Muscle of arm (tissue), 12 donors: ENCODE measurements around the gene NTRK2. TPM values are rescaled to one million over a fixed set of nuclear protein-coding genes. Genes with fewer than 3 reads are reported as not detected.
"Not testable (repeated sequence)": the region's sequence is repeated elsewhere in the genome, so short reads cannot be mapped to it uniquely, and the experiment has no call there.

Experiments used
- DNase-seq: peaks from one replicate; pipeline ENCODE4 v3.0.0-alpha.2; 2013
- polyA plus RNA-seq, 12 donors: library from polyadenylated mRNA; unstranded; fragments of 120-200 nt; gene quantifications; one replicate each; pipeline ENCODE4 v1.2.1, GENCODE V29; 2013; ENCODE audit not compliant: insufficient read length in 12 of 12

NTRK2 gene
- polyA plus RNA-seq, 12 donors, result 13.7 to 57.4 (median 20.5) TPM; not detected in 1

DNA sequence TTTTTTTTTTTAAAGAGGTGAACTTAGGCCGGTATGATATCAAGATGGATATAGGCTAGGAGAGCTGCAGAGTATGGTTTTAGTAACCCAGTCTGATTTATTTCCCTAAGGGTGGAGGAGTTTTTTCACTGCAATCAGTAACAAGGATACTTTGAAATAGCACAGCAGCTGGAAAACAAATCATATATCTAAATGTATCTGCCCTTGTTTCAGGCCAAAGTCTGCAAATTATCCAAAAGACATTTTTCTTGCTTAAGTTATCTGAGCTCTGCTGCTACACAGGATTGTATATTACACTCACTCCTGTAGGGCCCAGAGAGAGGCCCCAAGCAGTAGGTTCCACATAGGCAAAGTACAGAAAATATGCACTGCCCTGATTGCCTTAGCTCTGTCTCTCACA, 222.4 kb downstream of the NTRK2 start:
- DNase-seq, result peak; percentile 23

- DNase-seq, result no peak
Measured at GRCh38 chr9:84893419-84894128, 224.0 kb downstream of the NTRK2 start.

DNA sequence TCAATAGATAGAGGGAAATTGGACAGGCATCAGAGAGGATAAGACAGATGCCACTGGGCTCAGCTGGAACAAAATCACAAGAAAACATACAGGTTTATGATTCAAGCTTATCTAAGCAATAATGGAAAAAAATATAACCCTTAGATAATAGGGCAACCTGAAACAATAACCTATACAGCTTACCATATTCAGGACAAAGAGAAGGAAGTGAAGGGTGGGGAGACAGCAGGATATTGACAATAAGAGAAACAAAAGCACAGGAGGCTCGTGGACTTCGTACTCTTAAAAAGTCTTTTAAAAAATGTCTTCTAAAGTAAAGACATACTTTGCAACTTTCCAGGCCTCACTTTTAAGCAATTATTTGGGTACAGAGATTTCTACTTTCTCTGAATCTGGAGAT, 225.3 kb downstream of the NTRK2 start:
- no peak for DNase-seq

DNA sequence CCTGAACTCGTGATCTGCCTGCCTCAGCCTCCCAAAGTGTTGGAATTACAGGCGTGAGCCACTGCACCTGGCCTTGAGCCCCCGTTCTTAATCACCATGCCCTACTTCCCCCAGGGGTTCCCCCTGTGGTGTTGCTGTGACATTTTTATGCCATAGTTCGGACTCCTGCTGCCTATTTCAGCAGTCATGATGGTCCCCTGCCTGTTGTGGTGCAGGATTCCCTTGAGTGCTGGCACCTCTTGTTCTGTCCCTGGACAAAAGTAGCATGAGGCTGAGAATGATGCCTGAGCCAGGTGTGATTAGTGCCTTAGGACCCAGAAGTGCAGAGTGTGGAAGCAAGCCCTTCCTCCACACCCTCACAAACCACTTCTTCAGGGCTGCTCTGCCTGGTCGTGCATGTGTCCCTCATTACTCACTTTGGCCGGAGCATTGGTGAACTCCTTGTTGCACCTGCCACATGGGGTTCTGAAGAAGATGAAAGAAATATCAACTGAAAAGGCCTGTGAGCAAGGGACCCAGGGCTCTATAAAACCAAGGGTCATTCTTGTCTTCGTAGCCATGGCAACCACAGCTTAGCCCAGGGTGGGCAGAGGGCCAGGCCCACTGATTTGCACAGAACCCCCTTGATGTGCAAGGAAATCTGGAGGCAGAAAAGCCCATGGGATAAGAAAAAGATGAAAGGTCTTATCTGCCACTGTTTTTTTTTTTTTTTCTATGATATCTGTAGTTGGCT, 228.0 kb downstream of the NTRK2 start:
- DNase-seq, result no peak

DNA sequence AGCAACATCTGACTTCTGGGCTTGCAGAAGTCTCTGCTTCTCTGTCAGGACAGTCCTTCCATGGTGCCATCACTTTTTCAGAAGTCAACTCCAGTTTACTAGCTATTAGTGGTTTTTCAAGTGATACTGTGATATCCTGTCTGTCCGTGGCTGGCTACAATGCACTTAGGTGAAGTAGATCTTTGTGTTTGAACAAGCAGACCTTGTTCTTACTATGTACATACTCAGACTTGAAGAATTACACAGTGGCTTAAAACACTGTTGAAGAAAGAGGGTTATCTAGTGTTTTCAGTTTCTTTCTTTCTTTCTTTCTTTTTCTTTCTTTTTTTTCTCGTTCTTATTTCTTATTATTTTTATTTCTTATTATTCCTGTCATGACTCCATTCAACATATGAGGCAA, 228.7 kb downstream of the NTRK2 start:
- no peak for DNase-seq

DNA sequence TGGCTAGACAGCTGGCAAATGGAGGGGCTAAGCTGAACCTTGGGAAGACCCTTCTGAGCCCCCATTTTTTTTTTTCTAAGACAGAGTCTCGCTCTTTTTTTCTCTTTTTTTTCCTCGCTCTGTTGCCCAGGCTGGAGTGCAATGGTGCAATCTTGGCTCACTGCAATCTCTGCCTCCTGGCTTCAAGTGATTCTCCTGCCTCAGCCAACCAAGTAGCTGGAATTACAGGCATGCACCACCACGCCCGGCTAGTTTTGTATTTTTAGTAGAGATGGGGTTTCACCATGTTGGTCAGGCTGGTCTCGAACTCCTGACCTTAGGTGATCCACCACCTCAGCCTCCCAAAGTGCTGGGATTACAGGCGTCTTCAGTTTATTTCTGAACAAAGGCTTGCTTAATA, 229.1 kb downstream of the NTRK2 start:
- not testable (repeated sequence) for DNase-seq

GRCh38 chr9:84899326-84899725, 229.8 kb downstream of the NTRK2 start:
- no peak for DNase-seq

- DNase-seq, result no peak
Measured at GRCh38 chr9:84900421-84900820, 230.9 kb downstream of the NTRK2 start.

DNA sequence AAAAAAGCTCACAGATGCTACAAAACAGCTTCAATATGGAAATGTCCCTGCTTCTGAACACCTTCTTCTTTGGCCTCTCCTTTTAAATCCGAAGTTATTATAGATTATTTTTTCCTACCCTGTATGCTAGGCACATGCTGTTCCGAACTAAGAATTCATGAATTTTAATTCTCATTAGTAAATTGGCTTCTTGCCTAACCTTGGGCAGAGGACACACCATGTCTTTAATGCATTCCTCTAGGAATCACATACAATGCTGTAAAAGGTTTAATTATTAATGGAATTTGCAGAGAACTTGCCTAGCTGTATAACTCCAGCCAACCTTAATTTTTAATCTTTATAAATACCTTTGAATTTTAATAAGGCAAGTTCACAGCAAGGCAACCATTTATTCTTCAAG, 234.4 kb downstream of the NTRK2 start:
- no peak for DNase-seq

DNA sequence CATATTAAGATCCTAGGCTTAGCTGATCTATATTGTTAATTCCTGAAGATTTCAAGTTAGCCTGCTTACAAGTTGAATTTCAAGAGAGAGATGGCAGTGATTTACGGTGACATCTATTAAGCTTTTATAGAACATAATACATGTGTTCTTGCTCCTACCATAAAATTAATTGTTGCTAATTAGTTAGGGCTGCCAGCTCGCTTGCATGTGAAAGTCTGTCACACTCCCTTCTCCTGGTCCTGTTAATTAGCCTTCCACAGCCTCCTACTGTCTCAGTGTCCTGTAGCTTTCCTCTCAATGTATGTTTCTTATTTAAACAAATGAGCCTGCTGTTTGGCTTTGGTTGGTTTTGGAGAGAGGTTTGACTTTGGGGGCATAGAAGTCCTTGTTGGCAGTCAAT, 247.2 kb downstream of the NTRK2 start:
- no peak for DNase-seq

- no peak for DNase-seq
Measured at GRCh38 chr9:84917366-84918070, 248.0 kb downstream of the NTRK2 start.

DNA sequence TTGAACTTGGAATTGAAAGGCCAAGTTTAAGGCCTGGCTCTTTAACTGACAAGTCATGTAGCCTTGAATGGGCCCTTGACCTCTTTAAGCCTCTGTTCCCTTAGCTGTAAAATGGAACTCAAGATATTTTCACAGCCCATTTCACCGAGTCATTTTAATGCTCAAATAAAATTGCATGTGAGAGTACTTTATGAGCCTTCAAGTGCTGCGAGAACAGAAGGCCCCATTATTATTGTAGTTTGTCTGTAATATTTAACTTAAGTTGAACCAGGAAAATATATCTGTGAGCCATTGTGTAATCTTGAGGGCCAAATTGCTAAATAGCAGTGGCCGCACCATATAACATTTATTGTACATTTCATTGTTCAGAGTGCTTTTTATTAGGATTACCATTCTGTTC, 249.9 kb downstream of the NTRK2 start:
- no peak for DNase-seq

DNA sequence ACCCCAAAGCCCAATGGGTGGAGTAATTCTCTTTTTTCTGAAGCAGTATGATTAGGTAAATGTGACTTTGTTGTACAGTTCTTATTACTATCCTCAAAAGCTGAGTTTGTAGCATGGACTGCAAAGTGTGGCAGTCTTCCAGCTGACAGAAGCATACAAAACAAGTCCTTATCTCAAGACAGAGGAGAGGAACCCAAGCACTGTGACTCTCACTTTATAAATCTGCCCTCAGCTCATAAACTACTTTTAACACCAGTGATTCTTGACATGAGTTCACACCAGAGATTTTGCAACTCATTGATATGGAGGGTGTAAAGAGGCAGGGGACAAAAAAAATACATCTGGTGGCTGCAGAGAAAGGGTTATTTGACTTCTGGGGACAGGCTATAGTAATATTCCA, 251.6 kb downstream of the NTRK2 start:
- DNase-seq, result no peak

DNA sequence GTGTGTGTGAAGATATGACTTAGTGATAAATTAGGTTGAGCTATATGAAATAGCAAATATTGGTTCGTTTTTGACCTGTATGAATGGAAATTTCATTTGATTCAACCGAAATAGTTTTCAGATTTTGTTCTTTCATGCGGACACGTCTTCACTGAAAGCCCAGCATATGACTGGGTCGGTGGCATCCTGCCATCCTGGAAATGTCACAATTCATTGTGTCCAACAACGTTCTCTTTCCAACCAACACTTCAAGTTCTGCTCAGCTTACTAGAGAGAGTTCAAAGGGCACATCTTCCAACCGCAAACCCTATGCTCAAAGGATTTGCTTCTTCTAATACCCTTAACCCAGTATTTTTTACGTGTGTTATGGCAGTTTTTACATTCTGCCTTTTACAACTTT, 252.5 kb downstream of the NTRK2 start:
- no peak for DNase-seq

GRCh38 chr9:84924266-84924665, 254.7 kb downstream of the NTRK2 start:
- no peak for DNase-seq

DNA sequence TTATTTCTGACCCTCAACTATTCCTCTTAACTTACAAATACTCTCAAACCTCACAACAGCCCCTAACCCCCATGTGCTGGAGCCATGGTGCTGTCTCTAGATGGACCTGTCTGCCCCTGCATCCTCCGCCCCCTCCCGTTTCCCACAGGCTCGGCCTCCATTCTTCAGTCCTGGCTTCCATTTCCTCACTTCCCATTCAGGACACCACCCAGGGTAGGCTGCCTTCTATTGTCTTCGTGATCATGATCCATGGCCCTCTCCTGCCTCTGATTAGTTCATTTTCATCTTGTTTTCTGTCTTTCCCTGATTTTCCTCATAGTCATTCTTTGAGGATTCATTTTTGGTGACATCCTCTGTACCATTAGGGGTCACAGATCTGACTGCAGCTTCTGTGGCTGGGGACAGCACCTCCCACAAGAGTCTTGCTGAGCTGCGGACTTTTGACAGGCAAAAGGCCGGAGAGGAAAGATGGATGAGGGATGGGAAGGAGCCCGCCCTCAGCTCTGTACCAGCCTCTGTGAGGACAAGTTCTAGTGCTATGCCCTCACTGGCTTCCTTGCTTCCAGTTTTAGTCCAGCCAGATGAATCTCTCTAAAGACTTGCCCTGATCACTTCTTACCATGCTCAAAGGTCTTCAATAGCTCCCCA, 255.8 kb downstream of the NTRK2 start:
- DNase-seq, result no peak

DNA sequence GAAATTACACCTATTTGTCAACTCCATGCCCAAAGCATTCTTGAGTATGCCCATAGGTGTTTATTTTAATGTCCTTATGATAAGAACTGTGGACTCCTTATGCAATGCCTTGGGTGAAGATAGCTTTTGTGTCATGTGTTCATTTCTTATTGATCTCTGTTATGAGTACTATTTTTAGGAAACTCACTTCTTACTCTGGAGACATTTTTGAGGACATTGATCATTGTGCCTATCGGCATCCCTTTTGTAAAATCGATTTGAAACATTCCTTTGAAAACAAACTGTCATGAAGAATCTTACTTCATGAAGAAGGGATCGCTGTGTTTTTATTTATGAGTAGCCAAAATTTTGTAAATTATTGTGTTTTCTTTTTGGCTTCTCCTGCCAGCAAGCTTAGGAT, 257.3 kb downstream of the NTRK2 start:
- DNase-seq, result no peak

DNA sequence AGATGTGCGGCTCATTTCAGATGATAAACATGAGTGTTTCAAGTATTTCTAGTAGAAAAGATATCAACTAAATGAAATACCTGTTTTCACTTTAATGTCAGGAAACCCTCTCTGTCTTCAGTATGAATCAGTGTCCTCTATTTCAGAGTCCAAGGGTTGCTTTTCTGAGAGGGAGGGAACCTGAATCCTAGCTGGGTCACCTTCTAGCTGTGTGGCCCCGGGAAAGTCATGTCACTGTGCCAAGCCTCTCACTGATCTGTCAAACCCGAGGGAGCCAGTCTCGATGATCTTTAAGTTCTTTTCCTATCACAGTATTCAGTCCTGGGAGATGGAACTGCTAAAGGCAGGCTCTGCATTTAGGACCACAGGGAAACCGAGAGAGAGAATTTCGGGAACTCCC, 258.9 kb downstream of the NTRK2 start:
- no peak for DNase-seq

GRCh38 chr9:84929068-84929467, 259.5 kb downstream of the NTRK2 start:
- DNase-seq, result no peak

GRCh38 chr9:84932915-84933527, 263.5 kb downstream of the NTRK2 start:
- DNase-seq, result no peak

DNA sequence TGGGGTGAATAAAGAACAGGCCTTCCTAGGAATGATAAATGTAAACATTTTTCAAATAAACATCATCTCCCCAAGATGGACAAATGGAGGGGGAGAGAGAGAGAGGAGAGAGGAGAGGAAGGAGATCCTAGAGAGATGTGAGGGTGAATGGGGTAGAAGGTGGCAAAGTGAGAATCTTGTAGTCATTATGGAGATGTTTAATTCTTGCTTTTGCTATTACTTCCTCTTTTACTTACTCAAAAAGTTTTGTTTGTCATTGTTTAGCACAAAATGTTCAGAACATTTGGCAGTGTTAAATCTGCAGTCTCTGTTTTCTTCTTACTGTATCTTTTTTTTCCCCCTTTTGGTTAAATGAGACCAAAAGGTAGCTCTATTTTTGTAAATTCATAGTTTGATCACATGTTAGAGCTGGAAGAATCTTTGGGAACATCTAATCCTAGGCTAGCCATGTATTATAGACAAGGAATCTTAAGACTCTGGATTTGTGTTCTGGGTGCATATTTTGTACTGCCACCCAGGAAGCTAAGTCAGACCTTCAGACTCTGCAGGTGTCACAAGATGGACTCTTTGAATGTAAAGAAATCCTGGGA, 266.1 kb downstream of the NTRK2 start:
- DNase-seq, result no peak

DNA sequence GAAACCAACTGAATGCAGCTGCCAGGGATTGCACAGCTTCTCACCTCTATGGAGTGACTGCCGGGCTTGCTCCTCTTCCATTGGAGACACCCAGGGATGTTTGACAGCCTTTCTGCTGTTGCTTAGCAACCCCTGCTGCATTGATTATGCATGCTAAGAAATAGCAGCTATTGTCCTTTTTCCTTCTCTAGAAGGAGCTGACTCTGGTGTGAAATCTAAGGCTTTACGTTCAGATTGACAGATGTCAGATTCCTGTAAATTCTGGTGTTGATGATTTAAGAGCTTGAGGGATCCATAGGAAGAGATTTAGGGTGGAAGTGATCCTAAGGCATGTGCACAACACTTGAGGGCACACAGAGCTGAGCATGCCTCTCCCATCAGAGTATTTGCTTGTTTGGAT, 267.7 kb downstream of the NTRK2 start:
- no peak for DNase-seq
